IMR-90 (cell line): ENCODE results near the gene BMERB1. TPM values are rescaled to one million over a fixed set of nuclear protein-coding genes. Genes with fewer than 3 reads are reported as not detected.
A peak's percentile ranks its signal among the peaks of the same experiment; 100 is the strongest.

Source experiments
- ATAC-seq: fragments of 200-7000 bp; cut with Tn5 transposase; 2 replicates; pipeline ENCODE4 v1.9.1; 2020; ENCODE audit warnings: low read depth, mild to moderate bottlenecking, moderate library complexity
- BruUV-seq: library from RNA; stranded (reverse); fragments of 400-500 nt; replicated peaks from 2 replicates; lab custom pipeline; 2021; lab: Mats Ljungman, UMichigan
- CTCF ChIA-PET: fragments of 300-600 bp; formaldehyde crosslinking; extraction: SDS; loops from one replicate; lab custom pipeline; 2021; ENCODE audit warnings: antibody characterized with exemption; lab: Yijun Ruan, JAX
- POLR2A ChIA-PET: fragments of 300-600 bp; sonication (Branson Sonifier 250); formaldehyde crosslinking; loops from one replicate; lab custom pipeline; 2022; ENCODE audit warnings: antibody characterized with exemption; ENCODE audit not compliant: unreplicated experiment; lab: Charles Lee
- DNase-seq: peaks from one replicate; pipeline ENCODE4 v3.0.0; 2013
- H2AFZ ChIP-seq: replicated peaks from 2 replicates; pipeline ENCODE3; 2013; ENCODE audit warnings: low read length, mild to moderate bottlenecking; ENCODE audit not compliant: poor library complexity
- H2AK5ac ChIP-seq: 2 replicates; pipeline ENCODE4 v1.6.1; 2013; ENCODE audit warnings: low read depth, low read length, inconsistent platforms
- H2AK9ac ChIP-seq: replicated peaks from 2 replicates; pipeline ENCODE3; 2013; ENCODE audit warnings: mild to moderate bottlenecking, low read depth, low read length, moderate library complexity; ENCODE audit not compliant: poor library complexity
- H2BK120ac ChIP-seq: 2 replicates; pipeline ENCODE4 v1.6.1; 2013; ENCODE audit warnings: low read depth, low read length, inconsistent platforms
- H2BK15ac ChIP-seq: 3 replicates; pipeline ENCODE4 v1.6.1; 2013; ENCODE audit warnings: low read depth, low read length, inconsistent platforms
- H2BK20ac ChIP-seq: 2 replicates; pipeline ENCODE4 v1.6.1; 2013; ENCODE audit warnings: low read depth, mild to moderate bottlenecking, inconsistent platforms, low read length, moderate library complexity
- H2BK5ac ChIP-seq: 2 replicates; pipeline ENCODE4 v1.6.1; 2013; ENCODE audit warnings: mild to moderate bottlenecking, low read depth, low read length, inconsistent platforms; ENCODE audit not compliant: poor library complexity, severe bottlenecking
- H3K14ac ChIP-seq: replicated peaks from 2 replicates; pipeline ENCODE4 v1.6.1; 2013; ENCODE audit warnings: low read depth, low read length, inconsistent platforms
- H3K18ac ChIP-seq: 2 replicates; pipeline ENCODE4 v1.6.1; 2013; ENCODE audit warnings: low read depth, low read length, control low read depth
- H3K23ac ChIP-seq: 2 replicates; pipeline ENCODE4 v1.6.1; 2013; ENCODE audit warnings: low read depth, low read length, inconsistent platforms
- H3K27ac ChIP-seq: 2 replicates; pipeline ENCODE4 v1.5.1; 2013; ENCODE audit warnings: mild to moderate bottlenecking, control low read depth, low read length; ENCODE audit not compliant: insufficient read depth
- H3K27me3 ChIP-seq: 2 replicates; pipeline ENCODE4 v1.6.1; 2013; ENCODE audit warnings: low read length; ENCODE audit not compliant: control insufficient read depth, insufficient read depth
- H3K36me3 ChIP-seq: 2 replicates; pipeline ENCODE4 v1.6.1; 2013; ENCODE audit warnings: low read length, mixed read lengths; ENCODE audit not compliant: control insufficient read depth, insufficient read depth
- H3K4ac ChIP-seq: 2 replicates; pipeline ENCODE4 v1.6.1; 2013; ENCODE audit warnings: low read depth, low read length, inconsistent platforms
- H3K4me1 ChIP-seq: 2 replicates; pipeline ENCODE4 v1.6.1; 2013; ENCODE audit warnings: low read length, mixed read lengths; ENCODE audit not compliant: control insufficient read depth, insufficient read depth
- H3K4me2 ChIP-seq: 2 replicates; pipeline ENCODE4 v1.6.1; 2013; ENCODE audit warnings: low read depth, mild to moderate bottlenecking, control low read depth, low read length, moderate library complexity
- H3K4me3 ChIP-seq: 2 replicates; pipeline ENCODE4 v1.5.1; 2013; ENCODE audit warnings: low read depth, mild to moderate bottlenecking, control low read depth, low read length, moderate library complexity; ENCODE audit not compliant: insufficient read depth
- H3K56ac ChIP-seq: 2 replicates; pipeline ENCODE4 v1.6.1; 2013; ENCODE audit warnings: low read length, inconsistent platforms; ENCODE audit not compliant: insufficient read depth; ENCODE audit errors: extremely low read depth
- H3K79me1 ChIP-seq, 2 experiments: 2 replicates each; pipeline ENCODE4 v1.6.1; 2013; ENCODE audit warnings: low read length in 2 of 2, inconsistent platforms in 1 of 2, low read depth in 1 of 2
- H3K9ac ChIP-seq: 2 replicates; pipeline ENCODE4 v1.6.1; 2013; ENCODE audit warnings: low read depth, low read length, control low read depth
- H3K9me1 ChIP-seq: 2 replicates; pipeline ENCODE4 v1.6.1; 2013; ENCODE audit warnings: low read length, inconsistent platforms; ENCODE audit not compliant: insufficient read depth
- H3K9me3 ChIP-seq: 2 replicates; pipeline ENCODE4 v1.6.1; 2013; ENCODE audit warnings: low read length; ENCODE audit not compliant: control insufficient read depth, insufficient read depth
- H4K20me1 ChIP-seq: 2 replicates; pipeline ENCODE4 v1.6.1; 2013; ENCODE audit warnings: low read length, inconsistent platforms; ENCODE audit not compliant: insufficient read depth
- H4K5ac ChIP-seq: 2 replicates; pipeline ENCODE4 v1.6.1; 2013; ENCODE audit warnings: mild to moderate bottlenecking, low read depth, low read length, control low read depth
- H4K8ac ChIP-seq, 2 experiments: 2 replicates each; pipeline ENCODE4 v1.6.1; 2013; ENCODE audit warnings: low read depth in 2 of 2, low read length in 2 of 2, control low read depth in 1 of 2, inconsistent platforms in 1 of 2
- H4K91ac ChIP-seq: 2 replicates; pipeline ENCODE4 v1.6.1; 2013; ENCODE audit warnings: low read depth, low read length, inconsistent platforms; ENCODE audit not compliant: insufficient read depth
- CHD1 ChIP-seq: IDR thresholded peaks from 2 replicates; pipeline ENCODE4 v1.6.1; 2012; ENCODE audit warnings: low read depth, low read length, improper control_type of control experiment
- MAZ ChIP-seq: IDR thresholded peaks from 2 replicates; pipeline ENCODE4 v1.6.1; 2012; ENCODE audit warnings: low read depth, mild to moderate bottlenecking, low read length, improper control_type of control experiment, moderate library complexity, borderline replicate concordance
- MXI1 ChIP-seq: IDR thresholded peaks from 2 replicates; pipeline ENCODE4 v1.6.1; 2012; ENCODE audit warnings: low read depth, mild to moderate bottlenecking, low read length, moderate library complexity, borderline replicate concordance
- RAD21 ChIP-seq: IDR thresholded peaks from 2 replicates; pipeline ENCODE4 v1.6.1; 2012; ENCODE audit warnings: low read length, improper control_type of control experiment
- RFX5 ChIP-seq: IDR thresholded peaks from 2 replicates; pipeline ENCODE4 v1.8.0; 2012; ENCODE audit warnings: low read depth, mild to moderate bottlenecking, low read length, moderate library complexity
- SMC3 ChIP-seq: fragments of 150-350 bp; IDR thresholded peaks from 2 replicates; pipeline ENCODE4 v1.6.1; 2016; ENCODE audit warnings: low read depth, mild to moderate bottlenecking, antibody characterized with exemption, low read length, moderate library complexity
- USF2 ChIP-seq: fragments of 150-350 bp; IDR thresholded peaks from 2 replicates; pipeline ENCODE4 v1.6.1; 2017; ENCODE audit warnings: mild to moderate bottlenecking, antibody characterized with exemption, low read length, low read depth
- WGBS, 2 experiments: methylation state at CpG; one replicate each; pipeline versions ENCODE4 v1.1.5 to v1.1.7; 2013; ENCODE audit warnings: missing lambda C conversion rate in 2 of 2; ENCODE audit not compliant: insufficient read length in 1 of 2; ENCODE audit errors: extremely low coverage in 2 of 2; 5-methylcytosine and 5-hydroxymethylcytosine counted together
- dilution Hi-C: fragments of 300-500 bp; cut with HindIII; formaldehyde crosslinking; loops from one replicate; pipeline ENCODE4 v1.14.3; 2018; ENCODE audit warnings: low sequenced_read_pairs; ENCODE audit not compliant: unreplicated experiment
- in situ Hi-C: fragments of 300-500 bp; cut with MboI; formaldehyde crosslinking; loops from 3 replicates; pipeline ENCODE4 v1.14.3; 2019; ENCODE audit warnings: low sequenced_read_pairs, inconsistent platforms, mixed read lengths
- intact Hi-C: fragments of 100-400 bp; cut with micrococcal nuclease; formaldehyde crosslinking; loops from 2 replicates; pipeline ENCODE4 v1.10.0; 2022
- polyA plus RNA-seq, 3 experiments: library from polyadenylated mRNA; depleted of rRNA; stranded (reverse); fragments of >200 nt; gene quantifications; 2 replicates each; pipeline ENCODE4 v1.2.3, GENCODE V29; 2012; ENCODE audit warnings: low replicate concordance in 1 of 3
- total RNA-seq: library from RNA; depleted of rRNA; stranded (reverse); fragments of >200 nt; gene quantifications from 2 replicates; pipeline ENCODE4 v1.2.3, GENCODE V29; 2012

BMERB1 gene
- total and polyA plus RNA-seq, 2 of the 4 experiments (the other 2 are of a cell fraction): 22.6 to 32.9 TPM

GRCh38 chr16:15493466-15494180, 59.2 kb downstream of the BMERB1 start:
- no TSS peak for BruUV-seq
- H3K18ac ChIP-seq: no peak overlapping the region
- no peak overlapping the region for H2AK9ac ChIP-seq
- H3K56ac ChIP-seq: no peak overlapping the region
- H2BK20ac ChIP-seq: 0 out of 2 replicates have a peak overlapping the region, but pooled peaks have one; percentile 8
- intact Hi-C loops: no loop called here
- H3K23ac ChIP-seq: 0 out of 2 replicates have a peak overlapping the region, but pooled peaks have one; percentile 46
- ATAC-seq (no peak), DNase-seq (peak; percentile 52)
- H3K36me3 ChIP-seq: no peaks in the 10 kb centered on the region
- H3K4me3 ChIP-seq: no peak overlapping the region
- peaks cover 16% of the 10 kb centered on the region for H3K4me1 ChIP-seq
- no peak for TF ChIP-seq MXI1
- no peak for TF ChIP-seq RFX5
- no peak for TF ChIP-seq CHD1
- TF ChIP-seq USF2: no peak
- no peak for TF ChIP-seq RAD21
- no peak for TF ChIP-seq SMC3
- no peak for TF ChIP-seq MAZ
- in situ Hi-C loops: no loop called here
- peak overlapping the region; percentile 48; the same call in 1 of the 2 replicates for H4K91ac ChIP-seq
- no peak overlapping the region for H3K4me2 ChIP-seq
- peaks cover 2% of the 10 kb centered on the region; the same call in 1 of the 2 replicates for H3K9me3 ChIP-seq
- dilution Hi-C loops: no loop called here
- no peak overlapping the region for H3K14ac ChIP-seq
- no peak overlapping the region for H4K5ac ChIP-seq
- no peak overlapping the region for H3K9ac ChIP-seq
- ChIA-PET CTCF (no interaction called here), POLR2A (no interaction called here)
- peak overlapping the region; percentile 4; the same call in 1 of the 2 replicates for H2BK120ac ChIP-seq
- 51% methylated on average over 3 of the region's 9 CpGs; no CpG with 5 or more reads in 1 of the 2 experiments for WGBS, 2 experiments
- H3K27me3 ChIP-seq: no peaks in the 10 kb centered on the region
- peaks cover 27% of the 10 kb centered on the region for H3K9me1 ChIP-seq
- 0 out of 3 replicates have a peak overlapping the region, but pooled peaks have one; percentile 36 for H2BK15ac ChIP-seq
- H3K4ac ChIP-seq: peak overlapping the region; percentile 46; the same call in 1 of the 2 replicates
- no peak overlapping the region for H2AFZ ChIP-seq
- H4K20me1 ChIP-seq: no peaks in the 10 kb centered on the region; the same call in 1 of the 2 replicates
- H2AK5ac ChIP-seq: peak overlapping the region; percentile 32
- H3K79me1 ChIP-seq: peaks cover 37 to 65% of the 10 kb centered on the region in 2 experiments
- peak overlapping the region in 1 of 2 experiments; percentile 4; a peak in 1 of 4 replicates for H4K8ac ChIP-seq
- H2BK5ac ChIP-seq: no peak overlapping the region
- no peak overlapping the region for H3K27ac ChIP-seq
